Measurements from ENCODE around the gene KIN. TPM values are rescaled to one million over a fixed set of nuclear protein-coding genes. Genes with fewer than 3 reads are reported as not detected.

Gene KIN
- total RNA-seq, 1 experiment from 2014 or later, result 23.4 TPM

GRCh38 chr10:7752251-7752650 lies 35.5 kb downstream of the KIN start:
- no peak overlapping the region for H2BK5ac ChIP-seq (ENCODE audit: insufficient read length, low read length)
- Mint-ChIP-seq H3K27ac (no peak overlapping the region), H3K9me3 (no peaks in the 10 kb centered on the region), H3K4me1 (no peaks in the 10 kb centered on the region), H3K4me3 (no peak overlapping the region), H3K36me3 (ENCODE audit: insufficient read depth in 1 of 3, low read depth in 3 of 3) (peaks cover 23 to 44% (median 42%) of the 10 kb centered on the region in 3 experiments), H3K27me3 (ENCODE audit: low read depth) (no peaks in the 10 kb centered on the region)
- H2BK120ac ChIP-seq (ENCODE audit: low read depth, low read length, poor library complexity, severe bottlenecking), result no peak overlapping the region
- no peaks in the 10 kb centered on the region for H3K27me3 ChIP-seq (ENCODE audit: insufficient read depth, low read length)
- no peak overlapping the region for H3K56ac ChIP-seq (ENCODE audit: insufficient read length, low read depth, low read length)
- H3K23me2 ChIP-seq (ENCODE audit: insufficient read length, low read depth, low read length, poor library complexity, severe bottlenecking), result no peaks in the 10 kb centered on the region
- no peaks in the 10 kb centered on the region for H3K9me3 ChIP-seq (ENCODE audit: control insufficient read depth, low read depth, low read length)
- no peak overlapping the region for H3K9ac ChIP-seq (ENCODE audit: extremely low read depth, insufficient read length, low read length)
- H3K4me2 ChIP-seq (ENCODE audit: insufficient read depth, insufficient read length, low read length), result no peak overlapping the region
- H3K18ac ChIP-seq (ENCODE audit: insufficient read length, low read depth, low read length), result no peak overlapping the region
- H3K23ac ChIP-seq (ENCODE audit: insufficient read length, low read depth, low read length), result no peak overlapping the region
- no peak overlapping the region for H3K27ac ChIP-seq (ENCODE audit: insufficient read length, low read depth, low read length)
- no peaks in the 10 kb centered on the region for H3K79me1 ChIP-seq (ENCODE audit: insufficient read depth, low read depth, low read length, poor library complexity, severe bottlenecking)
- no peak overlapping the region for H4K5ac ChIP-seq (ENCODE audit: insufficient read length, low read depth, low read length)
- H4K8ac ChIP-seq (replicated peaks; ENCODE audit: insufficient read length, low read depth, low read length), result no peak overlapping the region
- no peak overlapping the region for H2BK20ac ChIP-seq (ENCODE audit: low read depth, low read length, poor library complexity, severe bottlenecking)
- H3K4ac ChIP-seq (ENCODE audit: low read depth, low read length), result no peak overlapping the region
- no CpG with 5 or more reads among the region's 6 CpGs for WGBS (ENCODE audit: extremely low coverage, insufficient read length, low lambda C conversion rate)
- no peak for TF ChIP-seq CTCF (conservative IDR thresholded peaks at IDR 0.05)
- H3K14ac ChIP-seq (ENCODE audit: insufficient read depth, low read length), result no peak overlapping the region
- no peaks in the 10 kb centered on the region for H3K4me1 ChIP-seq (ENCODE audit: insufficient read depth, low read length)
- H2BK15ac ChIP-seq (ENCODE audit: low read depth, low read length), result no peak overlapping the region
- DNase-seq, result no peak
- no peak overlapping the region for H2AK5ac ChIP-seq (ENCODE audit: insufficient read length, low read length)
- H2AFZ ChIP-seq (ENCODE audit: low read length), result no peak overlapping the region
- H3K79me2 ChIP-seq (ENCODE audit: insufficient read depth, low read length), result no peaks in the 10 kb centered on the region
- no peaks in the 10 kb centered on the region for H4K20me1 ChIP-seq (ENCODE audit: control insufficient read depth, insufficient read depth, insufficient read length)
- H4K91ac ChIP-seq (ENCODE audit: insufficient read length, low read depth, low read length), result no peak overlapping the region
- H2BK12ac ChIP-seq (ENCODE audit: insufficient read length, low read depth, low read length), result no peak overlapping the region
- H3T11ph ChIP-seq (ENCODE audit: low read length), result no peak overlapping the region
